GM06990 (cell line): ENCODE data around the gene MIX23.

ENCODE experiments used
- DNase-seq: peaks from one replicate; pipeline ENCODE4 v3.0.0-alpha.2; 2011; ENCODE audit not compliant: insufficient read length; ENCODE audit errors: extremely low read depth
- H3K27me3 ChIP-seq: replicated peaks from 2 replicates; pipeline ENCODE4 v1.6.0; 2011; ENCODE audit warnings: low read length; ENCODE audit not compliant: control insufficient read depth, insufficient read depth
- H3K36me3 ChIP-seq: 2 replicates; pipeline ENCODE4 v1.5.1; 2011; ENCODE audit warnings: low read length; ENCODE audit not compliant: control insufficient read depth, insufficient read depth
- H3K4me3 ChIP-seq: replicated peaks from 2 replicates; pipeline ENCODE4 v1.5.1; 2011; ENCODE audit warnings: low read depth, mild to moderate bottlenecking, control low read depth, low read length
- CTCF ChIP-seq: IDR thresholded peaks from 2 replicates; pipeline ENCODE4 v1.5.1; 2011; ENCODE audit warnings: low read length, control low read depth, mild to moderate bottlenecking, inconsistent platforms; ENCODE audit not compliant: insufficient read depth, poor library complexity, severe bottlenecking

Gene MIX23

GRCh38 chr3:122416966-122417365 lies 33.9 kb upstream of the MIX23 start:
- no peaks in the 10 kb centered on the region for H3K27me3 ChIP-seq
- no peaks in the 10 kb centered on the region for H3K36me3 ChIP-seq
- peak overlapping the region; percentile 71 for H3K4me3 ChIP-seq
- TF ChIP-seq CTCF = no peak
- no peak for DNase-seq

DNA sequence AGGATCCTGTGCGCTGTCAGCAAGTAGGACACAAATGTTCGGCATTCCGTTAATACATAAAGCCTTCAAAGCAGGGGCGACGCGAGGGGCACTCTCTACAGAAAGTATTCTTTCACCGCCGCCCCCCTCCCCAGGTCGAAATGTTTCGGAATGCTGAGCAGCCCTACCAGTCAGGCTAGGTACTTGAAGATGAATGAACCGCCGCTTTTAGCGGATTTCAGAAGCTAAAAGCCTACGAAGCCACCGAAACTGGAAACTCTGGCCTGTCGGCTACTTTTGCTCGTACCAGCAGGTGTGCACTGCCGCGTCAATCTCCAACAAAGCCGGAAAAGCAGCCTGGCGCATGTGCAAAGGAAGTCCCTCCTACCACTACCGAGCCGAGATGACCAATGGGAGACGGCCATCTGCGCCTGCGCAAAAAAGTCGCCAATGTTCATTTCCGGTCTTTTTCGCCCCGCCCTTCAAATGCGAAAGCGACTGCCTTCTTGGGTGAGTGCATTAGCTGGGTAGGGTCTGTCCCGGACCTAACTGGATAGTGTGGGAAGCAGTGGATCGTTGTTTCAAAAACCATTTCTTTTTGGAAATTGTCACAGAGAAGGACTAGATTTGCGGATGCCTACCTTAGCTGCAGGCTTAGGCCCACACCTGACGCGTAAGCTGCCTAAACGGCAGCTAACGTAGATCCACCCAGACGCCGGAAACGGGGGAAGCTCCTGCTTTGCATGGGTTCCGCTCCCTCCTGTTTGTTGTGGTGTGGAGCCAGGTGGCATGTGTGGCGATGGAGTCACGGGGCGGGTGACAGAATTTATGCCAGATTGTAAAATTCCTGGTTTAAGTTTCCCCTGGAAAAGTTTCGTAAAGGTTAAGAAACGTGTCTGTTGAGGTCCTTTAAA lies 33.0 kb upstream of the MIX23 start, which contains the start of gene WDR5B:
TSS of gene WDR5B (minus strand) at position 301 of the 893 bp plus-strand sequence. CDS start 534 bp downstream, outside the sequence.
- peak within 1 kb of the TSS; percentile 71 for H3K4me3 ChIP-seq
- H3K27me3 ChIP-seq = no peaks in the 10 kb centered on the region
- no peak for TF ChIP-seq CTCF
- no peaks in the 10 kb centered on the region for H3K36me3 ChIP-seq
- peak; percentile 92 for DNase-seq

DNA sequence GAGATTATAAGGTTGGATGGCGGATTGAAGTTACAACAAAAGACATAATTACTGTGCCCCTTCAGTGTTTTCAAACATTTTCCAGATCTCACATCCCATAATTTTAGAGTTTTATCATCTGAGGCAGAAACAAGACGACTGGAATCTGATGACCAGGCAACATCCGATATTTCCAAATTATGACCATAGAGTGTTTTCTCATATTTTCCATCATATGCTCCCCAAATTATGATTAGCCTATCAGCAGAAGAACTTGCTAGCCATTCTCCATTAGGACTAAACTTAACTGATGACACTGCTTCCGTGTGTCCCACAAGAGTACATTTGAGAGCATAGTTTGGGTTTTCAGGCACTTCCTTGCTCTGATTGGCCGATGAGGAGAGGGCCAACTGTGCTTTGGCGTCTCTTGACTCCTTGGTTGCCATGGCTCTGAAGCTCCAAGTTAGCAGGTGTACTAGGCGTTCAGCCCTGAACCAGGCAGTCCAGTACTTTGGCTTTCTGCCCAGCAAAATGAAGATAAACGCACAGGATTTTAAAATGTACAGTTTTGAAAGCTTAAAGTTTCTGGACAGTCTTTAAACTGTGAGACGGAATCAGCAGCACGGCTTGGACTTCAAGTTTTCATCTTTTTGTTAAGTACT lies 32.2 kb upstream of the MIX23 start:
- TF ChIP-seq CTCF = no peak
- peak overlapping the region; percentile 71 for H3K4me3 ChIP-seq
- no peaks in the 10 kb centered on the region; the same call in 1 of the 2 replicates for H3K36me3 ChIP-seq
- DNase-seq = no peak
- no peaks in the 10 kb centered on the region for H3K27me3 ChIP-seq

DNA sequence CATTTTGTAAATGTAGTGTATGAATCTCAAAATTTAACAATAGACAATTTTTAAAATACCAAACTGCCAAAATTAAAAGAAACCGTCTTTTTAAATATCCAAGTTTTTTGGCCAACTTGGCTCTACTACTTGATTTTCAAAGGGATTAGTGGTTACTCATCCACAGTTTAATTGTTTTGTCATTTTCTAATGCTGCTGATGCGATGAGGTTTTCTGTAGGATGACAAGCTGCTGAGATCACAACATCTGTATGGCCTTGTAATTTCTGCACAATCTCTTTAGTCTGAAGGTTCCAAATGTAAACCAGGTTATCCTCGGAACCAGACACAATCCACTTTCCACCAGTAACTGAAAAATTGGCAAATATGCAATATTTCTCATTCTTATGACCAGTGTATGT lies 31.4 kb upstream of the MIX23 start:
- peak overlapping the region; percentile 71; the same call in 1 of the 2 replicates for H3K4me3 ChIP-seq
- DNase-seq = no peak
- no peak for TF ChIP-seq CTCF

DNA sequence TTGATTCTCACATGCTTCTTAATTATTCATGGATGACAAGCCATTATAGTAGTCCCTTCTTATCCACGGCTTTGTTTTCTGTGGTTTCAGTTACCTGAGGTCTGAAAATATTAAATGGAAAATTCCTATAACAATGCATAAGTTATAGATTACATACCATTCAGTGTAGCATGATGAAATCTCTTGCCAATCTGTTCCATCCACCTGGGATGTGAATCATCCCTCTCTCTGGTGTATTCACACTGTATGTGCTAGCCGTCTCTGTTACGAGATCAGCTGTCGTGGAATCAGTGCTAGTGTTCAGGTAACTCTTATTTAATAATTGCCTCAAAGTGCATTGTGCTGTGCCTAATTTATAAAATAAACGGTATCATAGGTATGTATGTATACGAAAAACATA lies 27.6 kb upstream of the MIX23 start:
- H3K36me3 ChIP-seq = peaks cover 4% of the 10 kb centered on the region
- H3K27me3 ChIP-seq = no peaks in the 10 kb centered on the region
- TF ChIP-seq CTCF = no peak
- H3K4me3 ChIP-seq = no peak overlapping the region
- DNase-seq = no peak

More for the DNA sequence above, 31.4 kb upstream of the MIX23 start:
- Histone ChIP-seq H3K27me3 (no peaks in the 10 kb centered on the region), H3K36me3 (peaks cover 3% of the 10 kb centered on the region)
